HTERT RPE-1 (cell line): Measurements from ENCODE around the gene WFDC8.
"Not testable (repeated sequence)": the region's sequence is repeated elsewhere in the genome, so short reads cannot be mapped to it uniquely, and the experiment has no call there.

Experiments
- in situ Hi-C: fragments of 300-500 bp; cut with MboI; formaldehyde crosslinking; loops from 4 replicates; pipeline ENCODE4 v1.14.3; 2020; ENCODE audit warnings: low sequenced_read_pairs

The WFDC8 gene

GRCh38 chr20:45579184-45579583, at the start of gene WFDC8:
TSS of gene WFDC8 (minus strand) at chr20:45579284. CDS start at chr20:45579247, 37 bp downstream.
- in situ Hi-C loops = no loop called here

DNA sequence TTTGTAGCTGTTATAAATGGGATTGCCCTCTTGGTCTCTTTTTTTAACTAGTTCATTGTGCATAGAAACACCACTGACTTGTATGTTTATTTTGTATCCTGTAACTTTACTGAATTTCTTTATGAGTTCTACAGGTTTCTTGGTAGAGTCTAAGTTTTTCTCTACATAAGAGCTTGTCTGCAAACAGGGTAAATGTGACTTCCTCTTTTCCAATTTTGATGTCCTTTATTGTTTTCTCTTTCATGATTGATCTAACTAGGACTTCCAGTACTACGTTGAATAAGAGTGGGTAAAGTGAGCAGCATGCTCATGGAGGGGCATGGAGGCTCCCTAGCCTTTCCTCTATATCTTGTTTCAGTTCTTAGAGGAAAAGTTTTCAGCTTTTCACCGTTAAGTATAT, 47.5 kb upstream of the WFDC8 start:
- in situ Hi-C loops = no loop called here

GRCh38 chr20:45621593-45621992, 42.5 kb upstream of the WFDC8 start:
- in situ Hi-C loops = no loop called here

DNA sequence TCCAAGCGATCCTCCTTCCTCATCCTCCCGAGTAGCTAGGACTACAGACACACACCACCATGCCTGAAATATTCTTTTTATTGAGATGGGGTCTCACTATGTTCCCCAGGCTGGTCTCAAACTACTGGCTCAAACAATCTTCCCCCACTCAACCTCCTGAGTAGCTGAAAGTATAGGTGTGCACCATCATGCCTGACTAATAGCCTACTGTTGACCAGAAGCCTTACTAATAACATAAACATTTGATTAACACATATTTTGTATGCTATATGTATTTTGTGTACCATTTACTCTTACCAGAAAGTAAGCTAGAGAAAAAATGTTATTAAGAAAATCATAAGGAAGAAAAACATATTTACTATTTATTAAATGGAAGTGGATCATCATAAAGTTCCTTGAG, 38.5 kb upstream of the WFDC8 start:
- in situ Hi-C loops = no loop called here

- in situ Hi-C loops = no loop called here
Measured at GRCh38 chr20:45612314-45612713, 33.2 kb upstream of the WFDC8 start.

DNA sequence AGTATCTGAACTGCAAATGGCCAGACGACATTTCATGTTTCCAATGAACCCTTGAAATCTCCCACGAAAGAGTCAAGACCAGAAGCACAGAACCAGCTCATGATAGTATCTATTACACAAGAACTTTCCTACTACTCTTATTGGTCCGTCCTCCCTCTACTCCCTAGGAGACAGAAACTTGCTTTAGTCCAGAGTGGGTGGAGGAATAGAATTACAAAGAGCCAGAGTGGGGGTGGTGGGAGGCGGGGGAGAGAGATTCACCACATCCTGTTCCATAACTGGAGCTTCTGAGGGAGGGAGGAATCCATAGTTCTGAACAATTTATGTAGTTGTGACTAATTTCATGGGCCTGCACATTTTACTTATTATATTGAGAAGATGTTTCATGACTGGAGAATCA, 32.0 kb upstream of the WFDC8 start:
- in situ Hi-C loops = no loop called here

DNA sequence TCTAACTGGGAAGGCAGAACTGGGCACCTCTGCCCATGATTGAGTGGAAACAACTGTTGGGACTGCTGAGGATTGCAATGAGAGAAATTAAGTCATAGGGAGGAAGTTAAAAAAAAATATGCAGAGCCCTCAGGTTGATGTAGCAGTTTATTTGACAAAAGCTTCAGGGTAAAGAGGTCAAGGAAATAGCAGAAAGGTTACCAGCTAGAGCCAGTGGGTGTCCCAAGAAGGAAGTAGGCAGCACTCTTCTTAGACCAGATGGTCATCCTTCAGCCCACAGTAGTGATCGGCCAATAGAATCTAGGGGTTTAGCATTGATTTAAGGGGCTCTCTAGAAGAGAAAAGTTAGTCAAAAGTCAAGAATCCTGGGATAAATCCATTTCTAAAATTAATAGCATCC, 28.7 kb upstream of the WFDC8 start:
- in situ Hi-C loops = no loop called here

DNA sequence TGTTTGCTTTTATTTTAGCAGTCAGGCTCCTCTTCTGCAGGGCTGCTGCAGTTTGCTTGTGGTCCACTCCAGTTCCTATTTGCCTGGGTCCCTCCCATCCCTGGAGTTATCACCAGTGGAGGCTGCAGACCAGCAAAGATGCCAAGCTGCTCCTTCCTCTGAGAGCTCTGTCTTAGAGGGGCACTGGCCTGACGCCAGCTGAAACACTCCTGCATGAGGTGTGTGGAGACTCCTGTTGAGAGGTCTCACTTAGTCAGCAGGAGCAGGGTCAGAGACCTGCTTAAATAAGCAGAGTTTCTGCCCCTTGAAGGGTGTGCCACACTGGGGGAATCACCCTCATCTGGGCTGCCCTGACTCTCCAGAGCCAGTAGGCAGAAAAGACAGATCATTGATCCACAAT, 16.2 kb upstream of the WFDC8 start:
- in situ Hi-C loops = no loop called here

DNA sequence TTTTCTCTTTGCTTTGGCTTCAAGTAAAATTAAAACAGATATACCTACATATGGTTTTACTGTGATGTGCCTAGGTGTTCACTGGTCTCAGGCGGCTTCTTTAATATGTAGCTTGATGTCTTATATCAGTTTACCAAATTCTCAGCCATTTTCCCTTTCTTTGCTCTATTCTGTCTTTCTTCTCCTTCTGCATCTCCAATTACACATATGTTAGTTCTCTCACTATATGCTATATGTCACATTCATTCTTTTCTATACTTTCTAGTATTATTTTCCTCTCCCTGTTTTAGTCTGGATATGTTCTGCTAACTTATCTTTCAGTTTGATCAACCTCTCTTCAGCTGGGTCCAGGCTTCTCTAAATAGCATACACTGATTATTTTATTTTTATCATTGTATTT, 14.4 kb upstream of the WFDC8 start:
- in situ Hi-C loops = no loop called here

DNA sequence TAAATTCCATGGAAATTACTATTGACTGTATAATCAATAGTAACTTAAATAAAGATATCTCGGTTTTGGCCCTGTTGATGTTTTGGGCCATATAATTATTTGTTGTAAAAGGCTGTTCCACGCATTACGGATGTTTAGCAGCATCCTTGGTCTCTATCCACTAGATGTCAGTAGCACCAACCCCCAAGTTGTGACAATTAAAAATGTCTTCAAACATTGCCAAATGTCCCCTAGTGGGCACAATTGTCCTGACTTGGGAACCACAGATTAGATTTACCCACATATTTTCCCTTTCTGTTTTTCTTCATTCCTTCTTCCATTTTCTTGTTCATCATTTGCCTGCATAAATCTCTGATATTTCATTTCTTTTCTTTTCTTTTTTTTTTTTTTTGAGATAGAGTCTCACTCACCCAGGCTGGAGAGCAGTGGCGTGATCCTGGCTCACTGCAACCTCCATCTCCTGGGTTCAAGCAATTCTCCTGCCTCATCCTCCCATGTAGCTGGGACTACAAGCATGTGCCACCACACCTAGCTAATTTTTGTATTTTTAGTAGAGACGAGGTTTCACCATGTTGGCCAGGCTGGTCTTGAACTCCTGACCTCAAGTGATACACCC, 13.6 kb upstream of the WFDC8 start:
- in situ Hi-C loops = no loop called here

DNA sequence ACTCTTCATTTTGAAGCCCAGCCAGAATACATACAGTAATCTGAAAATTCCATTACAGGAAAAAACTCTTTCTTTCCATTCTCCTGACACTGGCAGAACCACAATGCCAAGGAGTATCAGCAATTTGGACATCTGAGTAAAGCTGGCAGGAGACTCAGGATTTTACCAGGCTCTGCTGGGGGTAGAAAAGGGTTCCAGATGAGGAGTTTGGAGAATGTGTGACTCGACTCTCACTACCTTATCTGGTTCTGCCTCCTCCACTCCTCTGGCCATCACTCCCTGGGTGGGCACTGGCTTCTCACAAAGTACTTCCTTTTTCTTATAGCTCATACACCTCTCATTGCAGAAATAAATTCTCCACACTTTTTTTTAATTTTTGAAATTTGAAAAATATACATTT, 10.6 kb upstream of the WFDC8 start:
- in situ Hi-C loops = no loop called here

GRCh38 chr20:45588800-45589199, 9.7 kb upstream of the WFDC8 start:
- in situ Hi-C loops = no loop called here

GRCh38 chr20:45585986-45586385, 6.9 kb upstream of the WFDC8 start:
- in situ Hi-C loops = not testable (repeated sequence)

GRCh38 chr20:45584294-45584693, 5.2 kb upstream of the WFDC8 start:
- in situ Hi-C loops = not testable (repeated sequence)

DNA sequence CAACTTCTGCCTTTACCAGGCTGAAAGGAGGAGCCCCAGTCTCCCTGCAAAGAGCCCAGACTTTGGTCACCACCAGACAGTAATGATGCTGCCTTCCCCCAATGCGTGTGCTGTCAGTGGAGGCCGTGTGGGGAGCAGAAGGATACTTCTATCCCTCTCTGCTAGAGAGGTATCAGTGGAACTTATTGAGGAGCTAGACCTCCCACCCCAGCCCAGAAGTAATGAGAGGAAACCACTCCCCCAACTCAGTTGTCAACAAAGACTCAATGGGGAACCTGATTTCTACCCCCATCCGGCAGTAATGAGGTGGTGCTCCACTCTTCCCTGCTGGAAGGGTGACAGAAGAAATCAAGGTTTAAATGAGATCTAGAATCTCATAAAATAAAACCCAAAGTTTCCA, 4.4 kb upstream of the WFDC8 start:
- in situ Hi-C loops = no loop called here

GRCh38 chr20:45581702-45582101, 2.6 kb upstream of the WFDC8 start:
- in situ Hi-C loops = no loop called here

DNA sequence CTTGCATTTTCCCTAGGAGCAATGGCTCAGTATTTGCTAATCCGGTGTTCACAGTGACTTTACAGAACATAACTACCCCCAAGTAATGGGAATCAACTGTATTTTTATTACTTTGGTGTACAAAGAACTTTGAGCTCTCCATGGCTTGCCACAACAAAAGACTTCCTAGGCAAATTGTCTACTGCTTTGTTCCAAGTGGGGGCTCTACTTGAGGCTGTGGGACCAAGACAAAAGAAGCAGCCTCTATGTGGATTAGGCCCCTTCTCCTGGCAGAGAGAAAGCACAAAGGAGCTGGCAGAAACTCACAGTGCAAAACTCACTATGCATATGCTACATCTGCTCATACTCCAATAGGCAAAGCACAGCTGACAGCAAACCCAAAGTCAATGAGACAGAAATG, 853 bp downstream of the WFDC8 start:
- in situ Hi-C loops = no loop called here

DNA sequence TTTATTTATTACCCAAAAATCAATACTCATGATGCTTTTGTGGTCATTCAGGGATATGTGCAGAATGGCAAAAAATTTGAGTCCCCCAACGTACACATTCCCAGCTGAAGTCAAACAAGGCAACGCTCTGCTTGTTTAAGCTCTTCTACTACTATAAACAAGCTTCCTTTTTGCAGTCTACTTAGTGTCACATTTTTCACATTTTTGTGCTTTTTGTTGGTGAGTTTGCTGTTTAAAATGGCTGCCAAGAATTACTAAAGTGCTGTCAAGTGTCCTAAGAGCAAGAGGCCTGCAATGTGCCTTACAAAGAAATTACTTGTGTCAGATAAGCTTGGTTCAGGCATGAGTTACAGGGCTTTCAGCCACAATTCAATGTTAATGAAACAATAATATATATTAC, 2.1 kb downstream of the WFDC8 start:
- in situ Hi-C loops = no loop called here

DNA sequence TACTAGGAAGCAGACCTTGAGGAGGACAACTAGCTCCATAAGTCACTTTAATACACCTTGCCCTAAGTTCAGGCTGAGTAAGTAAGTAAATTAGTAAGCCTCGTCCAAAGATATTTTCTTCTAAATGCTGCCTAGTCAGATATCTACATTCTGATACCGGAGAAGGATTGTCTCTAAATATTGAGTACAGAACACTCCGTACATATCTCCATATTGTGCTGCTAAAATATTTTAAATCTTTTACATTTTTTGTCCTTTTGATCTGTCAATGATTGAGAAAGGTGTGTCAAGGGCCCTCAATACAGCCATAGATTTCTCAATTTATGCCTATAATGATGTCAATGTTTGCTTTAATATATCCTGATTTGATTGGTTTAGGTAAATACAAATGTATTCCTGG, 3.2 kb downstream of the WFDC8 start:
- in situ Hi-C loops = no loop called here

DNA sequence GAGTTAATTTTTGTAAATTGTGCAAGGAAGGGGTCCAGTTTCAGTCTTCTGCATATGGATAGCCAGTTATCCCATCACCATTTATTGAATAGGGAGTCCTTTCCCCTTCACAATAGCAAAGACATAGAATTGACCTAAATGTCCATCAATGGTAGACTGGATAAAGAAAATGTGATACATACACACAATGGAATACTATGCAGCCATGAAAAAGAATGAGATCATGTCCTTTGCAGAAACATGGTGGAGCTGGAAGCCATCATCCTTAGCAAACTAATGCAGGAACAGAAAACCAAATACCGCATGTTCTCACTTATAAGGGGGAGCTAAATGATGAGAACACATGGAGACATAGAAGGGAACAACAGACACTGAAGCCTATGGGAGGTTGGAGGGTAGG, 9.4 kb downstream of the WFDC8 start:
- in situ Hi-C loops = not testable (repeated sequence)

- in situ Hi-C loops = no loop called here
Measured at GRCh38 chr20:45564760-45565276, 14.3 kb downstream of the WFDC8 start.

GRCh38 chr20:45555198-45555597, 23.9 kb downstream of the WFDC8 start:
- in situ Hi-C loops = no loop called here

DNA sequence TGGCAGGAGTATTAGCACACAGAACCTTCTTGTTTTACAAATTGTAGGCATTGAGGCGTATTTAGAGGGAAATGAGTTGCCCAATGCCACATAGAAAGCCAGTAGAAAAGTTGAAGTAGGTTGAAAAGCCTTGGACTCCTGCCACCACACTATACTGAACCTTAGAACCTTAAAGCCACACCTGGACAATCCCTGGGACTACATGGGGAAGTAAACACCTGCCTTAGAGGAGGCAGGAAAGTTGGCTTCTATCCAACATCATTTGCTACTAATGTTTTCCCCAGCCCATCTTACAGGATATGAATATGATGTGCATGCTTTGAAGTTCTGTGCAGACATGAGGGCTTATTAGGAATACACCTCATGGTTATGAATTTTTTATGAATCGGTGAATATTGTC, 26.6 kb downstream of the WFDC8 start:
- in situ Hi-C loops = no loop called here
